ENCODE measurements around the gene RABAC1. TPM values are rescaled to one million over a fixed set of nuclear protein-coding genes. Genes with fewer than 3 reads are reported as not detected.

Gene RABAC1
- total RNA-seq, 2 donors from 2014 or later: 114 to 122 TPM

GRCh38 chr19:41926028-41926762 lies 32.9 kb downstream of the RABAC1 start:
- peaks cover 27% of the 10 kb centered on the region for H3K4me1 Mint-ChIP-seq
- no peak overlapping the region for H3K4me3 ChIP-seq (ENCODE audit: low read length)
- peaks cover 5% of the 10 kb centered on the region for H3K9me3 ChIP-seq (ENCODE audit: control insufficient read depth, low read length)
- H3K4me1 ChIP-seq (ENCODE audit: control insufficient read depth, insufficient read depth, low read length): no peaks in the 10 kb centered on the region
- H3K27ac ChIP-seq (ENCODE audit: low read depth, low read length): no peak overlapping the region
- H3K36me3 ChIP-seq (ENCODE audit: control insufficient read depth, insufficient read depth, low read length): no peaks in the 10 kb centered on the region
- no peak for TF ChIP-seq CTCF (conservative IDR thresholded peaks at IDR 0.05)
- H3K27me3 ChIP-seq (ENCODE audit: control insufficient read depth, insufficient read depth, low read length, poor library complexity, severe bottlenecking): peaks cover 97% of the 10 kb centered on the region
- peaks cover 45% of the 10 kb centered on the region for H3K27me3 Mint-ChIP-seq (ENCODE audit: insufficient read depth)
- H3K4me3 Mint-ChIP-seq: no peak overlapping the region
- WGBS, 2 experiments (ENCODE audit: insufficient coverage in 1 of 2, insufficient read length in 1 of 2): 24 to 31% methylated on average over 22 to 26 of the region's 27 CpGs
- no peaks in the 10 kb centered on the region for H3K36me3 Mint-ChIP-seq (ENCODE audit: low read depth)
- H3K27ac Mint-ChIP-seq: no peak overlapping the region
- no peak overlapping the region for H3K9ac ChIP-seq (ENCODE audit: extremely low read depth, low read length, poor library complexity, severe bottlenecking)
- H3K9me3 Mint-ChIP-seq: peaks cover 8% of the 10 kb centered on the region
- DNase-seq: no peak

- TF ChIP-seq CTCF (conservative IDR thresholded peaks at IDR 0.05): no peak
- Histone ChIP-seq H3K9me3 (ENCODE audit: control insufficient read depth, low read length) (peaks cover 5% of the 10 kb centered on the region), H3K9ac (ENCODE audit: extremely low read depth, low read length, poor library complexity, severe bottlenecking) (no peak overlapping the region), H3K4me3 (ENCODE audit: low read length) (no peak overlapping the region), H3K27me3 (ENCODE audit: control insufficient read depth, insufficient read depth, low read length, poor library complexity, severe bottlenecking) (peaks cover 97% of the 10 kb centered on the region), H3K4me1 (ENCODE audit: control insufficient read depth, insufficient read depth, low read length) (no peaks in the 10 kb centered on the region), H3K36me3 (ENCODE audit: control insufficient read depth, insufficient read depth, low read length) (no peaks in the 10 kb centered on the region), H3K27ac (ENCODE audit: low read depth, low read length) (no peak overlapping the region)
- Mint-ChIP-seq H3K9me3 (peaks cover 3% of the 10 kb centered on the region), H3K4me3 (no peak overlapping the region), H3K4me1 (peaks cover 22% of the 10 kb centered on the region), H3K27me3 (ENCODE audit: insufficient read depth) (peaks cover 37% of the 10 kb centered on the region), H3K27ac (no peak overlapping the region), H3K36me3 (ENCODE audit: low read depth) (no peaks in the 10 kb centered on the region)
- 36 to 57% methylated on average over 4 to 7 of the region's 7 CpGs for WGBS, 2 experiments (ENCODE audit: insufficient coverage in 1 of 2, insufficient read length in 1 of 2)
- DNase-seq: no peak
Measured at GRCh38 chr19:41925208-41926003, 33.7 kb downstream of the RABAC1 start.

GRCh38 chr19:41924151-41925145 lies 34.7 kb downstream of the RABAC1 start:
- no peak for DNase-seq
- Mint-ChIP-seq H3K27me3 (ENCODE audit: insufficient read depth) (peaks cover 28% of the 10 kb centered on the region), H3K4me1 (peaks cover 17% of the 10 kb centered on the region), H3K36me3 (ENCODE audit: low read depth) (no peaks in the 10 kb centered on the region), H3K27ac (no peak overlapping the region), H3K9me3 (no peaks in the 10 kb centered on the region), H3K4me3 (no peak overlapping the region)
- Histone ChIP-seq H3K9ac (ENCODE audit: extremely low read depth, low read length, poor library complexity, severe bottlenecking) (no peak overlapping the region), H3K4me3 (ENCODE audit: low read length) (no peak overlapping the region), H3K36me3 (ENCODE audit: control insufficient read depth, insufficient read depth, low read length) (no peaks in the 10 kb centered on the region), H3K4me1 (ENCODE audit: control insufficient read depth, insufficient read depth, low read length) (no peaks in the 10 kb centered on the region), H3K9me3 (ENCODE audit: control insufficient read depth, low read length) (no peaks in the 10 kb centered on the region), H3K27ac (ENCODE audit: low read depth, low read length) (no peak overlapping the region), H3K27me3 (ENCODE audit: control insufficient read depth, insufficient read depth, low read length, poor library complexity, severe bottlenecking) (peaks cover 97% of the 10 kb centered on the region)
- TF ChIP-seq CTCF (conservative IDR thresholded peaks at IDR 0.05): no peak
- 32 to 46% methylated on average over 6 to 12 of the region's 13 CpGs for WGBS, 2 experiments (ENCODE audit: insufficient coverage in 1 of 2, insufficient read length in 1 of 2)
